Keratinocyte (primary cell): ENCODE results near the gene SMIM35. TPM values are rescaled to one million over a fixed set of nuclear protein-coding genes. Genes with fewer than 3 reads are reported as not detected.

Experiments
- DNase-seq: peaks from one replicate; pipeline ENCODE4 v3.0.0-alpha.2; 2011; ENCODE audit warnings: low read depth, missing footprints, low spot score
- FAIRE-seq: peaks from 2 replicates; lab custom pipeline; 2011; peaks lifted over from hg19 to GRCh38; lab: Jason Lieb, UNC
- H2AFZ ChIP-seq: 2 replicates; pipeline ENCODE4 v1.6.0; 2012; ENCODE audit warnings: low read length, control low read depth, inconsistent platforms; ENCODE audit not compliant: control insufficient read depth
- H3K27ac ChIP-seq: 2 replicates; pipeline ENCODE4 v1.5.1; 2011; ENCODE audit warnings: low read length; ENCODE audit not compliant: control insufficient read depth, insufficient read depth
- H3K27me3 ChIP-seq: 3 replicates; pipeline ENCODE4 v1.6.0; 2011; ENCODE audit warnings: low read length; ENCODE audit not compliant: control insufficient read depth, insufficient read depth; ENCODE audit errors: extremely low read depth
- H3K36me3 ChIP-seq, 2 experiments: 2 replicates in 1 of 2; 3 replicates in 1 of 2; pipeline ENCODE4 v1.5.1; 2011; ENCODE audit warnings: low read length in 2 of 2, mild to moderate bottlenecking in 1 of 2; ENCODE audit not compliant: control insufficient read depth in 2 of 2, insufficient read depth in 2 of 2; ENCODE audit errors: extremely low read depth in 1 of 2
- H3K4me1 ChIP-seq: 3 replicates; pipeline ENCODE4 v1.5.1; 2011; ENCODE audit warnings: low read length; ENCODE audit not compliant: control insufficient read depth, insufficient read depth; ENCODE audit errors: extremely low read depth
- H3K4me2 ChIP-seq: 3 replicates; pipeline ENCODE4 v1.6.0; 2011; ENCODE audit warnings: low read depth, low read length; ENCODE audit not compliant: control insufficient read depth, insufficient read depth; ENCODE audit errors: extremely low read depth
- H3K4me3 ChIP-seq, 3 experiments: fragments of 200-600 bp in 1 of 3; sonication (generic) in 1 of 3; 2 replicates in 2 of 3; 3 replicates in 1 of 3; pipeline ENCODE4 v1.5.1; 2011 to 2016; ENCODE audit warnings: low read length in 3 of 3, mild to moderate bottlenecking in 3 of 3, control low read depth in 2 of 3, inconsistent platforms in 1 of 3, low read depth in 1 of 3, mixed read lengths in 1 of 3, mixed run types in 1 of 3, moderate library complexity in 1 of 3; ENCODE audit not compliant: control insufficient read depth in 2 of 3, insufficient read depth in 2 of 3; ENCODE audit errors: extremely low read depth in 1 of 3
- H3K79me2 ChIP-seq: 2 replicates; pipeline ENCODE4 v1.6.0; 2012; ENCODE audit warnings: low read length; ENCODE audit not compliant: control insufficient read depth, insufficient read depth
- H3K9ac ChIP-seq: 3 replicates; pipeline ENCODE4 v1.6.0; 2011; ENCODE audit warnings: low read length; ENCODE audit not compliant: control insufficient read depth, insufficient read depth; ENCODE audit errors: extremely low read depth
- H3K9me1 ChIP-seq: 3 replicates; pipeline ENCODE4 v1.6.0; 2011; ENCODE audit warnings: low read length; ENCODE audit not compliant: control insufficient read depth, insufficient read depth; ENCODE audit errors: extremely low read depth
- H3K9me3 ChIP-seq: 2 replicates; pipeline ENCODE4 v1.5.1; 2012; ENCODE audit warnings: low read depth, low read length; ENCODE audit not compliant: control insufficient read depth
- H4K20me1 ChIP-seq: 3 replicates; pipeline ENCODE4 v1.6.0; 2011; ENCODE audit warnings: low read length; ENCODE audit not compliant: control insufficient read depth, insufficient read depth; ENCODE audit errors: extremely low read depth
- CTCF ChIP-seq, 3 experiments: IDR thresholded peaks in 1 of 3; conservative IDR thresholded peaks in 1 of 3; optimal IDR thresholded peaks in 1 of 3; 2 replicates in 2 of 3; 3 replicates in 1 of 3; pipeline versions ENCODE3 to v1.5.1; 2011; ENCODE audit warnings: low read length in 3 of 3, mild to moderate bottlenecking in 3 of 3, moderate library complexity in 2 of 3, control low read depth in 1 of 3, inconsistent platforms in 1 of 3; ENCODE audit not compliant: insufficient read depth in 2 of 3; ENCODE audit errors: extremely low read depth in 1 of 3
- EZH2 ChIP-seq: IDR thresholded peaks from one replicate; pipeline ENCODE4 v1.6.1; 2012; ENCODE audit warnings: inconsistent platforms, mild to moderate bottlenecking, low read length, moderate library complexity
- dilution Hi-C: fragments of 300-500 bp; cut with MboI; formaldehyde crosslinking; loops from one replicate; pipeline ENCODE4 v1.7.0; 2020; ENCODE audit warnings: low sequenced_read_pairs; ENCODE audit not compliant: extremely low pct_ligation_motif_present
- polyA plus RNA-seq, 5 experiments: library from polyadenylated mRNA; depleted of rRNA in 3 of 5; stranded (reverse) in 3 of 5; stranded (forward) in 1 of 5; unstranded in 1 of 5; fragments of >200 nt; gene quantifications; 1 replicate in 1 of 5; 2 replicates in 3 of 5; 3 replicates in 1 of 5; pipeline versions ENCODE4 v1.2.1 to v1.2.3, GENCODE V29; 2011 to 2012; ENCODE audit warnings: missing spikeins in 2 of 5, low read depth in 1 of 5, low replicate concordance in 1 of 5

Gene SMIM35
- polyA plus RNA-seq, 1 donor (not counting 4 experiments of a cell fraction or from before 2014, with no cell fraction given), result not detected

DNA sequence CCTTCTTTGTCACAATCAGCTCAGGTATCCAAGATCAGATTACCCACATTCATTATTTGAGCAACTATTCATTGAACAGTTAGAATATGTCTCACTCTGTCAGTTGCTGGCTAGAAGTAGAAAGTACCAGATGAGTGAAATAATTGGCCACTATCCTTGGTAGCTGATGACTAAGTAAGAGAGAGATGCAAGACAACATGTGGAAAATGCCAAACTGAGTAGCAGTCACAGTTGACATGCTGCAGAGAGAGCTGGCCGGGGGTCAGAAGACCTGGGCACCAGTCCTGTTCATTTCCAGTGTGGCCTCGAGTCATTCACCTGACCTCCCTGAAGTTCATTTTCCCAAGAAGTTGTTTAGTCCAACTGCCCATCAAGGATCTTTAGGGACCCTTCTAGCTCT lies 22.5 kb upstream of the SMIM35 start:
- no peak overlapping the region for H3K9ac ChIP-seq
- DNase-seq (no peak), FAIRE-seq (no peak)
- no peak overlapping the region for H3K4me2 ChIP-seq
- no peaks in the 10 kb centered on the region for H4K20me1 ChIP-seq
- no peak overlapping the region for H2AFZ ChIP-seq
- no peak overlapping the region for H3K27ac ChIP-seq
- H3K4me3 ChIP-seq, result no peak overlapping the region
- no peaks in the 10 kb centered on the region for H3K9me3 ChIP-seq
- H3K27me3 ChIP-seq, result no peaks in the 10 kb centered on the region
- dilution Hi-C loops, result no loop called here
- no peaks in the 10 kb centered on the region for H3K79me2 ChIP-seq
- no peaks in the 10 kb centered on the region for H3K9me1 ChIP-seq
- TF ChIP-seq EZH2 (no peak), CTCF (optimal IDR thresholded peaks at IDR 0.05 in 1 of 3, IDR thresholded peaks at IDR 0.05 in 1 of 3, conservative IDR thresholded peaks at IDR 0.05 in 1 of 3; ENCODE audit: extremely low read depth in 1 of 3, insufficient read depth in 2 of 3, low read length in 3 of 3) (no peak)
- no peaks in the 10 kb centered on the region for H3K36me3 ChIP-seq
- H3K4me1 ChIP-seq, result no peaks in the 10 kb centered on the region

GRCh38 chr11:118108513-118108912 lies 21.8 kb upstream of the SMIM35 start:
- Histone ChIP-seq H3K4me1 (no peaks in the 10 kb centered on the region), H3K36me3 (no peaks in the 10 kb centered on the region), H4K20me1 (no peaks in the 10 kb centered on the region), H2AFZ (no peak overlapping the region), H3K4me3 (no peak overlapping the region), H3K4me2 (no peak overlapping the region), H3K9me3 (no peaks in the 10 kb centered on the region), H3K27me3 (no peaks in the 10 kb centered on the region), H3K9ac (no peak overlapping the region), H3K27ac (no peak overlapping the region), H3K9me1 (no peaks in the 10 kb centered on the region), H3K79me2 (no peaks in the 10 kb centered on the region)
- TF ChIP-seq CTCF (optimal IDR thresholded peaks at IDR 0.05 in 1 of 3, IDR thresholded peaks at IDR 0.05 in 1 of 3, conservative IDR thresholded peaks at IDR 0.05 in 1 of 3; ENCODE audit: extremely low read depth in 1 of 3, insufficient read depth in 2 of 3, low read length in 3 of 3) (no peak), EZH2 (no peak)
- FAIRE-seq, result no peak
- no peak for DNase-seq
- dilution Hi-C loops, result no loop called here
